Stomach (tissue), 4 donors: Measurements from ENCODE around the gene POLA1.

Source experiments
- CTCF ChIP-seq, 7 experiments: fragments of 450-650 bp in 4 of 7; fragments of 200-600 bp in 3 of 7; sonication (generic) in 3 of 7; IDR thresholded peaks; one replicate each; pipeline ENCODE4 v1.5.1; 2016 to 2019; ENCODE audit warnings: antibody characterized with exemption in 7 of 7, control low read depth in 2 of 7, mild to moderate bottlenecking in 1 of 7
- EP300 ChIP-seq: sonication (generic); formaldehyde crosslinking; IDR thresholded peaks from one replicate; pipeline ENCODE4 v1.6.1; 2017; ENCODE audit warnings: antibody characterized with exemption
- POLR2A ChIP-seq, 4 donors: fragments of 450-650 bp; IDR thresholded peaks; one replicate each; pipeline ENCODE4 v1.6.1; 2016; ENCODE audit warnings: antibody characterized with exemption in 4 of 4, control low read depth in 2 of 4, mild to moderate bottlenecking in 1 of 4, moderate library complexity in 1 of 4

GRCh38 chrX:24877288-24877664 lies 183.6 kb downstream of the POLA1 start:
- TF ChIP-seq CTCF (IDR thresholded peaks at IDR 0.05) (no peak), POLR2A (IDR thresholded peaks at IDR 0.05) (no peak), EP300 (no peak)
